Neural cell (in vitro differentiated cells): ENCODE measurements around the gene KANSL3.

Source experiments
- CTCF ChIP-seq: fragments of 450-650 bp; IDR thresholded peaks from 2 replicates; pipeline ENCODE4 v1.5.1; 2014; ENCODE audit warnings: antibody characterized with exemption, mild to moderate bottlenecking, moderate library complexity; ENCODE audit not compliant: poor library complexity, severe bottlenecking
- EP300 ChIP-seq: fragments of 450-650 bp; conservative IDR thresholded peaks from 2 replicates; pipeline ENCODE4 v1.6.1; 2014; ENCODE audit warnings: antibody characterized with exemption, mild to moderate bottlenecking, moderate library complexity; ENCODE audit not compliant: poor library complexity, severe bottlenecking
- EZH2 ChIP-seq: fragments of 200-600, 300-800 bp; shearing (Covaris generic), sonication (generic); IDR thresholded peaks from 2 replicates; pipeline ENCODE4 v1.6.1; 2014; ENCODE audit warnings: antibody characterized with exemption, low read length, borderline replicate concordance, mild to moderate bottlenecking; ENCODE audit not compliant: insufficient read depth, poor library complexity, severe bottlenecking
- MXI1 ChIP-seq: fragments of 450-650 bp; conservative IDR thresholded peaks from 2 replicates; pipeline ENCODE4 v1.6.1; 2014; ENCODE audit warnings: antibody characterized with exemption, mild to moderate bottlenecking; ENCODE audit not compliant: poor library complexity, severe bottlenecking
- POLR2AphosphoS5 ChIP-seq: IDR thresholded peaks from 2 replicates; pipeline ENCODE4 v1.6.1; 2012
- RAD21 ChIP-seq: fragments of 450-650 bp; conservative IDR thresholded peaks from 2 replicates; pipeline ENCODE4 v1.6.1; 2014; ENCODE audit warnings: antibody characterized with exemption, mild to moderate bottlenecking, moderate library complexity
- SMC3 ChIP-seq: fragments of 450-650 bp; conservative IDR thresholded peaks from 2 replicates; pipeline ENCODE4 v1.6.1; 2014; ENCODE audit warnings: antibody characterized with exemption, mild to moderate bottlenecking, moderate library complexity; ENCODE audit not compliant: poor library complexity
- TAF1 ChIP-seq: IDR thresholded peaks from 2 replicates; pipeline ENCODE4 v1.6.1; 2012; ENCODE audit warnings: low read depth
- TF ChIP-seq, protein P1 (sequence below): IDR thresholded peaks from 2 replicates; pipeline ENCODE4 v1.6.1; 2012; ENCODE audit warnings: borderline replicate concordance

GRCh38 chr2:96551605-96552314, 86.4 kb downstream of the KANSL3 start:
- TF ChIP-seq EZH2, result no peak
- TF ChIP-seq CTCF, result no peak
- TF ChIP-seq, protein P1, sequence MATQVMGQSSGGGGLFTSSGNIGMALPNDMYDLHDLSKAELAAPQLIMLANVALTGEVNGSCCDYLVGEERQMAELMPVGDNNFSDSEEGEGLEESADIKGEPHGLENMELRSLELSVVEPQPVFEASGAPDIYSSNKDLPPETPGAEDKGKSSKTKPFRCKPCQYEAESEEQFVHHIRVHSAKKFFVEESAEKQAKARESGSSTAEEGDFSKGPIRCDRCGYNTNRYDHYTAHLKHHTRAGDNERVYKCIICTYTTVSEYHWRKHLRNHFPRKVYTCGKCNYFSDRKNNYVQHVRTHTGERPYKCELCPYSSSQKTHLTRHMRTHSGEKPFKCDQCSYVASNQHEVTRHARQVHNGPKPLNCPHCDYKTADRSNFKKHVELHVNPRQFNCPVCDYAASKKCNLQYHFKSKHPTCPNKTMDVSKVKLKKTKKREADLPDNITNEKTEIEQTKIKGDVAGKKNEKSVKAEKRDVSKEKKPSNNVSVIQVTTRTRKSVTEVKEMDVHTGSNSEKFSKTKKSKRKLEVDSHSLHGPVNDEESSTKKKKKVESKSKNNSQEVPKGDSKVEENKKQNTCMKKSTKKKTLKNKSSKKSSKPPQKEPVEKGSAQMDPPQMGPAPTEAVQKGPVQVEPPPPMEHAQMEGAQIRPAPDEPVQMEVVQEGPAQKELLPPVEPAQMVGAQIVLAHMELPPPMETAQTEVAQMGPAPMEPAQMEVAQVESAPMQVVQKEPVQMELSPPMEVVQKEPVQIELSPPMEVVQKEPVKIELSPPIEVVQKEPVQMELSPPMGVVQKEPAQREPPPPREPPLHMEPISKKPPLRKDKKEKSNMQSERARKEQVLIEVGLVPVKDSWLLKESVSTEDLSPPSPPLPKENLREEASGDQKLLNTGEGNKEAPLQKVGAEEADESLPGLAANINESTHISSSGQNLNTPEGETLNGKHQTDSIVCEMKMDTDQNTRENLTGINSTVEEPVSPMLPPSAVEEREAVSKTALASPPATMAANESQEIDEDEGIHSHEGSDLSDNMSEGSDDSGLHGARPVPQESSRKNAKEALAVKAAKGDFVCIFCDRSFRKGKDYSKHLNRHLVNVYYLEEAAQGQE, result no peak
- no peak for TF ChIP-seq RAD21
- TF ChIP-seq POLR2AphosphoS5, result no peak
- no peak for TF ChIP-seq MXI1
- TF ChIP-seq EP300, result no peak
- no peak for TF ChIP-seq TAF1
- no peak for TF ChIP-seq SMC3
